ENCODE data around the gene PMFBP1. TPM values are rescaled to one million over a fixed set of nuclear protein-coding genes. Genes with fewer than 3 reads are reported as not detected.
"Not testable (repeated sequence)": the region's sequence is repeated elsewhere in the genome, so short reads cannot be mapped to it uniquely, and the experiment has no call there.

Gene PMFBP1
- total RNA-seq, 2 donors from 2014 or later = 0.57 to 0.60 TPM

DNA sequence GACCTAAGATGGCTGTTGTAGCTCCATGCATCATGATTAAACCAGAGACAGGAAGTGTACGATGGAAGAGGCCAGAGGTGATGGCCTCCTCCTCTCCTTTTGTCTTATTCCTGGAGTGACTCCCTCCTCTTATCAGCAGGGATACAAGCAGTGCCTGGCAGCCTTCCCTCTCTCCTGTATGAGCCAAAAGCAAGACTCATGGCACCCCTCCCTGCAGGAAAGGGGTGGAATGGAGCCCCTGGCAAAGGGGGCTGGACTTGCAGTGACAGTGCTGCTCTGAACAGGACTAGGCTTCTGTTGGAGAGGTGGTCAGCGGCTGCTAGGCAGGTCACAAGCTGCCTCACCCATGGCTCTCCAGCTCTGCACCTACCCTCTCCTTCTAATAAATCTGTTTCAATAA lies 87.0 kb downstream of the PMFBP1 start:
- no peak for DNase-seq (ENCODE audit: low spot score)
- intact Hi-C loops (cut with DNase I) = no loop called here

DNA sequence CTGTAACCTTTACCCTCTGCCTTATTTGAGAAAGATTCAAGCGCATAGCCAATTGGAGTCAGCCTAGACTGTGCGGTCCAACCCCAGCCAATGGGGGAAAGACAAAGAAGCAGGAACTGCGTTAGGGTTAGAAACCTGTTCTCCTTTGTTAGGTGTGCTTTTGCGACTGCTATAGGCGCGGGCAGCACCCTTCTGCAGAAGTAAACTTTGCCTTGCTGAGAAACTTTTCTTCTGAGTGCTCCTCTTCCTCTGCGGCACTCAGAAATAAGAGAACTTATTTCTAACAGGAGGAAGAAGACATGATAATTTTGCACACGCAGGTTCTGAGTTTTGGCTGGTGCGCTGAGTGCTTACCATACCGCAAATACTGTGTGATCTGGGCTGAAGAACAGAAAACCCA lies 87.5 kb downstream of the PMFBP1 start:
- intact Hi-C loops (cut with DNase I) = no loop called here
- DNase-seq (ENCODE audit: low spot score) = no peak

DNA sequence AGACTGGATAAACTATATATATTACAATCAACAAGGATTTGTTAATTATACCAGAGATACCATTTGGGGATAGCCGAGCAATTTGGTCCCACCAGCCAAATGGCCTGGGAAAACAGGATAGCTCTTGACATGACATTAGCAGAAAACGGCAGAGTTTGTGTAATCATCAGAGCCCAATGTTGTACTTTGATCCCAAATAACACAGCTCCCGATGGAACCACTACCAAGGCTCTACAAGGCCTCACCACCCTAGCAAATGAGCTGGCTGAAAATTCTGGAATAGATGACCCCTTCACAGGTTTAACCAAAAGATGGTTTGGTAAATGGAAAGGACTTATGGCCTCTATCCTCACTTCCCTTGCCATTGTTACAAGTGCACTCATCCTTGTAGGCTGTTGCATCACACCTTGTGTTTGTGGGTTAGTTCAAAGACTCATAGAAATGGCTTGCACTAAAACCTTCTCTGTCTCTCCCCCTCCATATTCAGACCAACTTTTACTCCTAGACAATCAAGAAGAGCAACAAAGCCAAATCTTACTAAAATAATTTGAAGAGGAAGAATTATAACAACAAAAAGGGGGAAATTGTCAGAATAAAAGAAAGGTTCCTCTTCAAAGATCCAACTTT lies 88.1 kb downstream of the PMFBP1 start:
- no peak for DNase-seq (ENCODE audit: low spot score)
- intact Hi-C loops (cut with DNase I) = loop anchor here in 1 of 2 donors (2.0 kb wide), 1 partner anchor 19 kb away; no protein-coding TSS in a partner anchor

DNA sequence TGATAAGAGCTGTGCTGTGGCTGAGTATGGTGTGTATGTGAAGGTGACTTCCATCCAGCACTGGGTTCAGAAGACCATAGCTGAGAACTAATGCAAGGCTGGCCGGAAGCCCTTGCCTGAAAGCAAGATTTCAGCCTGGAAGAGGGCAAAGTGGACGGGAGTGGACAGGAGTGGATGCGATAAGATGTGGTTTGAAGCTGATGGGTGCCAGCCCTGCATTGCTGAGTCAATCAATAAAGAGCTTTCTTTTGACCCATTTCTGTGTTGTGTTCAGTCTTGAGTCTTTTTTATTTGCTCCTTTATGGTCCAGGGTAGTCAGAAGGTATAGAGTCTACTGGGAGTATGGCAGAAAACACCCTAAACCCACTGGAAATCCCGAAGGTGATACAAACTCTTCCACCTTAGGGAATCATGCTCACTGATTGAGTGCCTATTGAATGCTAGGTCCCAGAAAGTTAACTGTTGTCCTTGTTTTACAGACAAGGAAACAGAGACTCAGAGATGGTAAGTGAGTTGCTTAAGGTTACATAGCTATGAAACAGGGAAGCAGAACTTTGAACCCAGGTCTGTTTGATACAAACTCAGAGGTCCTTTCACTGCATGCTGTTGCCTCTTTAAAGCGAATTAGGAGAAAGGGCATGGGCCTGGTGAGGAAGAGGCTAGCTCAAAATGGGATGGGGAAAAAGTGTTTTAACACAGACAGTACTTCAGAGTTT lies 94.8 kb downstream of the PMFBP1 start:
- DNase-seq (ENCODE audit: low spot score); intact Hi-C loops (cut with DNase I): not testable (repeated sequence)

DNA sequence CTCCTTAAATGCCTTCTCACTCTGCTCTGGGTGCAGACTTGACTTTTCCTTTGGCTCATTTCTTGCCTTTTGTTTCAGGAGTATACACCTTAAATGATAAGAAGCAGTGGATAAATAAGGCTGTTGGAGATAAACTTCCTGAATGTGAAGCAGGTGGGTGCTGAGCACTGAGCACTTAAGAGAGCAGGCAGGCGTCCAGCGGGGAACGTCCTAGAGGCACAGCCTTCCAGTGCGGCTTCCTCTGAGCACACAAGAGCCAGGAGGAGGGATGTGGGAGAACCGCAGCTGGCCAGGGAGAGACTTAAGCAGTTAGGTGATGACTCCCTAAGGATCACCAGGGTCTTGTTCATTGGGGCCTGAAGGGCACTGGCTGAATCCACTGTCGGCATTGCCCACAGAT lies 96.9 kb downstream of the PMFBP1 start:
- intact Hi-C loops (cut with DNase I); DNase-seq (ENCODE audit: low spot score): not testable (repeated sequence)

DNA sequence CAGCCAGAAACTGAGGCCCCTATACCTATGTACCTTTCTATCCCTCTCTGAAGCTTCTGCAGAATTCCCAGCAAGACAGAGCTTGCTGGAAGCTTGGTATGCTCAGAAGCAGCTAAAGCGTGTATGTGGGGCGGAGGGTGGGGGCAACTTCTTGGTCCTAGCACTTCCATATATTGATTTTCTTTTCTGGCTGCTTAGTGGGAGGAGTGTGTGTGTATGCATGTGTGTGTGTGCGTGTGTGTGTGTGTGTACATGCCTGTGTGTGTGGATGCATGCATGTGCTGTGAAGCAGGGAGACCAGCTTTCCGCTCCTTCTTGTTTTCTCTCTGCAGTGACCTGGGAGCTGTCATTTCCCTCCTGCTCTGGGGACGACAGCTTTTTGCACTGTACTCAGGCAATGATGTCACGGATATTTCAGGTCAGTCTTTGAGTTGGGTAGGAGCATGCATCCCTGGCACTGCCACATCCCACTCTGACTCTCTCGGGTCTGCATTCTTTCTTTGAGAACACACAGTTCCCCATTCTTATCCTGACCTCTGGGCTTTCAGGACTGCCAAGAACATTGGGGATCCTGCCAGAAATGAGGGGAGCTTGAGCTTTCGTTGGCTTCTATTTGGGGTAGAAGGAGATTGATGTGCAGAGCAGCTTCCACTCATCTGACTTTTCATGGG lies 98.3 kb downstream of the PMFBP1 start:
- intact Hi-C loops (cut with DNase I) = no loop called here
- DNase-seq (ENCODE audit: low spot score) = no peak

DNA sequence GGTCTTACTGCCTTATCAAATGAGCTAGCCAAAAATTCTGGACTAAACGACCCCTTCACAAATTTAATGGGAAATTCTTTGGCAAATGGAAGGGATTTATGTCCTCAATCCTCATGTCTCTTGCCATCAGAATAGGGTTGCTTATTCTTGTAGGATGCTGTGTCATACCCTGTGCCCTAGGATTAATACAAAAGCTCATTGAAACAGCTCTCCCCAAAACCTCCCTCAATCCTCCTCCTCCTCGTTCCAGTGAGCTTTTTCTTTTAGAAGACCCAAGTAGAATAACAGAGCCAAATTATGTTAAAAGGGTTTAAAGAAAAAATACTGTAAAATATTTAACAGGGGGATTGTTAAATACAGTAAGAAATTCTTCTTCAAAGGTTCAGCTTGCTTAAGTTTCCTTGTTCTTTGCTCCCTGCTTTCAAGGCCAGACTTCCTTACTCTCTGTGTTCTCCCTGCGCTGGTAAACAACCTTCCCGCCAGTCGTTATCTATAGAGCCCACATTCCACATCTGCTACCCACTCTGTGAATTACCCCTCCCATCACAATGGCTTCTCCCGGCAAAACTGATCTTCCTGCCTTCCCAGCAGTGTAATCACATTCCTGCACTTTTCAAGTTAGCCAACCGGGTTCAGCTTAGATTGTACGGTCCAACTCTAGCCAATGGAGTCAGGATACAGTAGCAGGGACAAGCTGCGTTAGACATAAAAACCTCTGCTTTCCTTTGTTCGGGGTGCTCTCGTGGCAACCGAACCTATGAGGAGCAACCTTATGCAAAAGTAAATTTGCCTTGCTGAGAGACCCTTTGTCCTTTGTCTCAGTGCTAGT lies 99.2 kb downstream of the PMFBP1 start:
- no peak for DNase-seq (ENCODE audit: low spot score)
- intact Hi-C loops (cut with DNase I) = no loop called here

Other genes with a start within 250 kb of the PMFBP1 start
- under 1 TPM; 0.57 to 0.69 TPM for gene PKD1L3, start 171.8 kb downstream of the PMFBP1 start, total RNA-seq
- 1 to 10 TPM; 7.3 to 8.0 TPM for gene DHODH, start 163.4 kb downstream of the PMFBP1 start, total RNA-seq
- 10 to 100 TPM in 1 of 2 donors, 1 to 10 TPM in 1; 2.6 to 19.1 TPM for gene HP, start 117.7 kb downstream of the PMFBP1 start, total RNA-seq
- 1 to 10 TPM in 1 of 2 donors, under 1 TPM in 1; 0.38 to 3.4 TPM for gene HPR, start 108.9 kb downstream of the PMFBP1 start, total RNA-seq
- 10 to 100 TPM in 1 of 2 donors, 1 to 10 TPM in 1; 7.5 to 10.3 TPM for gene TXNL4B, start 78.5 kb downstream of the PMFBP1 start, total RNA-seq
- gene DHX38, start 78.3 kb downstream of the PMFBP1 start, total RNA-seq = 10 to 100 TPM; 44.3 to 50.8 TPM

All from posterior vena cava (tissue), 2 donors.